NCI-H446 (cell line): ENCODE measurements around the gene VASN.

ENCODE experiments used
- DNase-seq, 2 experiments: peaks; one replicate each; lab custom pipeline; 2025; lab: John Stamatoyannopoulos, UW

VASN gene

DNA sequence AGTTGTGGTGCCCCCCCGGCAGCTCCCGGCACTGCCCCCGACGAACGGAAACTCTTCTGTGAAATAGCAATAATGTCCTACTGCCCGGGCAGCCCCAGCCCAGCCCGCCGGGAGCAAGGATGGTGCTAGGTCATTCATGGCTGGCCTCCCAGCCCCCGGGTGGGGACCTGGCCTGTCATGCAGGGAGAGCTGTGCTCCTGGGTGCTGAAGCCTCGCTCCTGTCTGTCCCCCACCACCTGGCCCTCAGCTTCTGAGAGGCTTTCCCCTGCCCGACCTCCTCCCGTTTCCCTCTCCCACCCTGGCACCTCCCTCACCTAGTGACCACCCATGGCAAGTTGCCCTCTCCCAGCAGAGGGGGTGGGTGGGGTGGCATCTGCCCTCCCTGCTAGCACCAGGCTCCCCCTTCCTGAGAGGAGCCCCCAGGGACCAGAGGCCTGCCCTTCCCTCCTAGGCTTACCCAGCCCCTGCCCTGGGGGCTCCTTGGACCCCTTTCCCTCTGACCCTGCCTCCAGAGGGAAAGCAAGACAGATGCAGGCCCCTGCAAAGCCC, 34.0 kb upstream of the VASN start:
- no peak for DNase-seq

DNA sequence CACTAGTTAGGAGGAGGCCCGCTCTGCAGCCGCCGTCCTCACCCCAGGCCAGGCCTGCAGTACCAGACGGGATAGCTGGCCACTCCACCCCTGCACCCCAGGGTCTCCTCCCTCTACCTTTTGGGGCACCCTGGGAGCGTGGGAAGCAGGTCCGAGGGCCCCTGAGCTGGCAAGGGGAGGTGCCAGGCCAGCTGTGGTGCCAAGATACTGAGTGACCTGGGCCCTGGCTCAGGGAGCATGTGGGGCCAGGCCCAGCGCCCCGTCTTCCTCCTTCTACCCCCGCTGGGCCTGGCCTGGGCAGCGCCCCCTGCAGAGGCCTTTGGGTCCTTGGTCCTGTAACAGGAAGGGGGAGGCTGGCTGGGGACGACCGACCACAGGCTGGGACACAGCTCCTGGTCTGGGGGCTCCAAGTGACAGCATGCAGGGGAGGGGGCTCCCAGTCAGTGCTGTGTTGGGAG, 33.5 kb upstream of the VASN start:
- no peak for DNase-seq

DNA sequence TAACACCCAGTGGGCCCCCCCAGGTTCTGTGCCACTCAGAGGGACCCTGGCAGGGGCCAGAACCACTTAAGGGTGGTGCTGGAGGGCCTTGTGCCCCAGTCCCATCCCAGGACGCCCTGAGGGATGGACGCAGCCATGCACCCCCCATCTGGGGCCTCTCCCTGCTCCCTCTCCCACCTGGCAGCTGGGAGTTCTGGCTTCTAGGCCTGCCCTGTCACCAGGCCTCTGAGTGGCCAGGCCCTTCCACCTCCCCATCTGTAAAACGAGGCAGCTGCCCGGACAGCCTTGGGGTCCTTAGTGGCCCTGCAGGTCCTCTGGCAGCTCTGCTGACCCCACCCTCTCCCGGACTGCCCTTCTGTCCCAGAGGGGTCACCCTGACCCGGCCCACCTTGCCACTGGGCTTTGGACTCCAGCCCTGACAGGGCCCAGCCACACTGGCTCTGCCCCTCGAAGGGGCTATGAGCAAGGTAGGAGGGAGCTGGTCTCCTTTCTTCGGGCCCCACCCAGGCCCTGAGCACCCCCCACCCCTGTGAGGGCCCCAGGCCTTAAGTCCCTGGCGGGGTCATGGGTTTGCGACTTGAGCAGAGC, 32.8 kb upstream of the VASN start:
- DNase-seq: no peak

DNA sequence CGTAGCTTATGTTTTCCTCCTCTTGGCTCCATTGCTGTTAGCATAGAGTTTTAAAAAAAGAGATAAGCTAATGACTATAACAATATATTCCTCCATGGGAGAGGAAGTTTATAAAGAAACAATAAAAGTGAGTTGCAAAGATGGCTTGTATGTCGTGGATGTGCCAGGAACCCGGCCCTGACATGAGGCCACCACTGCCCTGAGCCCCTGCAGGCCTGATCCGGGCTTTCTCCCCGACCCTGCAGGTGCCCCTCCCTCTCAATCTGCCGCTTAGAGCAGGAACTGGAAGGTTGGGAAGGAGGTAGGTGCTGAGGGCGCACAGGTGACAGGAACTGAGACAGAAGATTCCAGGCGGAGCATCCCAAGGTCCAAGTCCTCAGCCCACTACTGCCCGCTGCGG, 32.2 kb upstream of the VASN start:
- DNase-seq: no peak

DNA sequence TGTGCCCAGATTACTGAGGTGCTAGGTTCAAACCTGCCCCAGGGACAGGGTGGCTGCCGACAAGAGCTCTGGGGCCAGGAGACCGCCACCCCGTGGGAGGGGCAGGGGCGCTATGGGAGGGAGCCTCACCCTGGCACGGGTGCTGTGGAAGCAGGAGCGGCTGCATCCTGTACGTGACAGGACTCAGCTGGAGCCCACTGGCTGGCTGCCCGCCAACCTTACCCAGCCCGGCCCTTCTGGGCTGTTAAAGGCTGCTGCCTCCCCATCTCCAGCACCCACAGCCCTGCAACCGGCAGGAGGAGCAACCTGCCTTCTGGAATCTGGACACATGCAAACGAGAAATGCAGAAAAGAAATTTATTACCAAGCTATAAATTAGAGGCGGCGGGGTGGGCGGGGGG, 31.7 kb upstream of the VASN start:
- DNase-seq: no peak

DNA sequence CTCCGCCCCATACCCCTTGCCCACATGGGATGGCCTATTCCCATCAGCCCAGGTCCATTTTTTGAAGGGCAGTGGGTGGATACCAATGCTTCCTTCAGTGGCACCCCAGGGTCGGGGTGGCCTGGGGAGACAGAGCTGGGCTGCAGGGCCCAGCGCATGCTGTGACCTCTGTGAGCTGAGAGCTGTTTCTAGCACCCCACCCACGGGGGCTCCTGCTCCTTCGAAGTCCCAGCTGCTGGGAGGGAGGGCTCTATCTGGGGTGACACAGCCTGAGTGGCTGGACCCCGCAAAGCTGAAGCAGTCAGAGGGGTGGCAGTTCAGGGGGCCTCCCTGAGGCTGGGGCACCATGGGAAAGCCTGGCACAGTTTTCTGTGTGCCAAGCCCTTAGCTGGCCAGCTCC, 31.2 kb upstream of the VASN start:
- DNase-seq: no peak

DNA sequence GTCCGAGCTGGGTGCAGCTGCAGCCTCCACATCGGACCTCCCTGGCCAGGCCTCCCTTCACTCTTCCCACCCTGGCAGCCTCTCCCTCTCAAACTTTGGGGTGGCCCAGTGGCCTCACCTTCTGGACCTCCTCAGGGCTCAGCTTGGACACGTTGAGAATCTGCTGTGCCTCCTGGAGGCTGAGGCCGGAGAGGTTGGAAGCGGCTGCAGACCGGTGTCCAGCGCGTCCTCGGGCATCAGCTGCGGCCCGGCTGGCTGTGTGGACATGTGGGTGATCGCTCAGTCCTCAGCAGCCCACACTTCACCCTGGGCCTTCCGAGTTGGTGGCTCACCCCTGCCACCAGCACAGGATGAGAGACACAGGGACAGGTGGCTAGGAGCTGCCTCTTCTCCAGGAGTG, 30.4 kb upstream of the VASN start:
- no peak for DNase-seq

DNA sequence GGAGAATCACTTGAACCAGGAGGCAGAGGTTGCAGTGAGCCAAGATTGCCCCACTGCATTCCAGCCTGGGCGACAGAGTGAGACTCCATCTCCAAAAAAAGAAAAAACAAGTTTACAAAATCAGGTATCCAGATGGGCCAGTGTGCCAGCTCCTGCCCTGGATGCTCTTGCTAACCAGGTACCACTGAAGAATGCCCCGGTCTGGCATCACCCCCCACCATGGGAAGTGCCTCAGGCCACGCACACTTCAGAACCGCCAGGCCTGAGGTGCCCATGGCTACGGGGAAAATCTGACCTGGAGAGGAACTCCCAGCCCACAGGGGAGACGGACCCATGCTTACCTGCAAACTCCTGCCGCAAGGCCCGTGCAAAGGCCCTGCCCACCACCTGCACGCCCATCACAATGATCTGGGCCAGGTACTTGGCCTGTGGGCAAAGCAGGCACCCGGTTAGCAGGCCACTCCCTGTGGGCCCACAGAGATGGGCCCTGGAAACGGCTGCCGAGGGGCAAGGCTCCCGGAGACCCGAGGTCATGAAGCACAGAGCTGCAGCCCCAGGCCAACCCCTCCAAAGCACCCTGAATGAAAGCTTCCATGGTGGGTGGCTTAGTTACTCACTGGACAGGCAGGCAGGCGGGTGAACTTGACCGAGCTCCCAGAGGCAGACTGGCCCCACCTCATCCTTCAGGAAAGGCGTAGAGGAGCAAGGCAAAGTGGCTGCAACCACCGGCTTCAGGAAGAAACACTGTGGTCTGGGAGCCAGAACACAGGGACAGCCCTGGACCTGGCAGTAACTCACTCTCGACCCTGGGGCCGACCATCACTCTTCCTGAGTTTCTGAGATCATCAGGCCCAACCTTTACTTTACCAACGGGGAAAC, 28.5 kb upstream of the VASN start:
- DNase-seq: no peak

DNA sequence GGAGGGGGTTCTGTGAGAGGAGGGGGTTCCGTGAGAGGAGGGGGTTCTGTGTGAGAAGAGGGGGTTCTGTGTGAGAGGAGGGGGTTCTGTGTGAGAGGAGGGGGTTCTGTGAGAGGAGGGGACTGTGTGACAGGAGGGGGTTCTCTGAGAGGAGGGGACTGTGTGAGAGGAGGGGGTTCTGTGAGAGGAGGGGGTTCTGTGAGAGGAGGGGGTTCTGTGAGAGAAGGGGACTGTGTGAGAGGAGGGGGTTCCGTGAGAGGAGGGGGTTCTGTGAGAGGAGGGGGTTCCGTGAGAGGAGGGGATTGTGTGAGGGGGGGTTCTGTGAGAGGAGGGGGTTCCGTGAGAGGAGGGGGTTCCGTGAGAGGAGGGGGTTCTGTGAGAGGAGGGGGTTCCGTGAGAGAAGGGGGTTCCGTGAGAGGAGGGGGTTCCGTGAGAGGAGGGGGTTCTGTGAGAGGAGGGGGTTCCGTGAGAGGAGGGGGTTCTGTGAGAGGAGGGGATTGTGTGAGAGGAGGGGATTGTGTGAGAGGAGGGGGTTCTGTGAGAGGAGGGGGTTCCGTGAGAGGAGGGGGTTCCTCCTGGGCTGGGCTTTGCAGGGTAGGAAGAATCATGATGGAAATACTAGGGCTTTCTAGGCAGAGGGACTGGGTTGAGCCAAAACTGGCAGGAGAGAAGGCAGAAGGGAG, 27.2 kb upstream of the VASN start:
- peak in 1 of 2 experiments; percentile 18 for DNase-seq

DNA sequence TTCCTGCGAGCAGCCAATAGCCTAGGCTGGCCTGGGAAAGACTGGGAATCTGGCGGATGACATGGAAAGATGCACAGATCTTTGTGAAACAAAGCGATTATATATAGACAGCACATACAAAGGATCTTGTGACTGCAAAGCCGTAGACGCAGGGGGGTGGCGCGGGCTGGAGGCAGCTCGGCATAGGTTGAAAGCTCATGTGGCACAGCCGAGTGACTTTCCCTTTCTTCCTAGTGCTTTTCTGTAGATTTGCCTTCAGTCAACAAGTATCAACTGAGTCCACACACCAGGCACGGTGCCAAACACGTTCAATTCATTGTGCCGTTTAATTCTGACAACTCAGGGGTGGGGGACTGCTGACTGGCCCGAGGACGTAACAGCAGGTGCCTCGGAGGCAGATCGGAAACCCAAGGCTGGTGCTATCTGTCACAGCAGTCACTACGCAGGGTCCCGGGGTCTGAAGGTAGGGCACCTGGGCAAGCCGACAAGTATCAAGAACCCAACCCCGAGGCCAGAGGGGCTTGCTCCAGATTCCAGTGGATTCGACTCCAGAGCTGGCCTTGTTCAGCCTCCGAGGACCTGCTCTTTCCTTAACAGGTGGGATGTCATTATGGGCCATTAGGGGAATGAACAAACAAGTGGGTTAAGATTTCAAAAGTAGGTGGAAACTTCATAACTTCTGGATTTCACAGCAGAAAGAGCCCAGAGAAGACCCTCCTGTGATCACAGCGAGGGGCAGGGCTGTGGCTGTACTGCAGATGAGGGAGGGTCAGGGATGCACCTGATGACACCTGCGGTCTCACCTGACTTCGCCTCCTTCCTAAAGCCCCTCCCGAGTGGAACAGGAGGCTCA, 26.4 kb upstream of the VASN start:
- DNase-seq: no peak

DNA sequence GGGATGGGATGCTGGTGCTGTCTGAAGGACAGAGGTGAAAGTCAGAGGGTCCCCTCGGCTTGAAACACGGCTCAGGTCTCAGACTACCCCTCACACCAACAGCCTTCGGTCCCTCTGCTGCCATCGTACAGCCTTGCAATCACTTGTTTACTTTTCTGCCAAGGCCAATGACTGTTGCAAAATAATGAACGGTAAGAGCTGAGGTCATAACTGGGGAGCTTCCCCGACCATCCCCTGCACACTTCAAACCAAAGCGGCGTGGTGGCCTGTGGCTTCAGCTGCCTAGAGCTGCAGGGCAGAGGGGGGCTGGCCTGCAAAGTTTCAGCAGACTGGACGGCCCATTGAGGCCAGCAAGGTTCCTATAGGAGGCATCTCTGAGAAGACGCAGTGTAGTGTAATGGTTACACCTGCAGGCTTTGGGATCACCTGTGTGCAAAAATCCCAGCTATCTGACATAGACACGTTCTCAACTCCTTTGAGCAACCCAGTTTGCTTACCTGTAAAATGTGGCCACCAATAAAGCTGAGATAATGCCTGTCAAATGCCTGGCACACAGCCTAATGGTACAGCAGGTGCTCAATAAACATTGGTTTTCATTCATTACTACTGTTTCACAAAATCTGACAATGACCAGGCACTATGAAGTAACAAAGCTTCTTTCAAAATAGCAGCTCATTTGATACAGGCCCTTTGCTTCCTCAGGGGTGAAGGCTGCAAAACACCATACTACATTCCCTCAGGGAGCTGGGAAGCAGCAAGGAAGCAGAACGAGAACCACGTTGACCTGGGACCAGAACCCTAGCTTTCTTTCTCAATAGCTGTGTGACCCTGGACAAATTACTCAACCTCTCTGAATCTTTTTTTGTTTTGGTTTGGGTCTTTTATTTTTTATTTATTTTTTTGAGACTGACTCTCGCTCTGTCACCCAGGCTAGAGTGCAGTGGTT, 25.5 kb upstream of the VASN start:
- DNase-seq: no peak

DNA sequence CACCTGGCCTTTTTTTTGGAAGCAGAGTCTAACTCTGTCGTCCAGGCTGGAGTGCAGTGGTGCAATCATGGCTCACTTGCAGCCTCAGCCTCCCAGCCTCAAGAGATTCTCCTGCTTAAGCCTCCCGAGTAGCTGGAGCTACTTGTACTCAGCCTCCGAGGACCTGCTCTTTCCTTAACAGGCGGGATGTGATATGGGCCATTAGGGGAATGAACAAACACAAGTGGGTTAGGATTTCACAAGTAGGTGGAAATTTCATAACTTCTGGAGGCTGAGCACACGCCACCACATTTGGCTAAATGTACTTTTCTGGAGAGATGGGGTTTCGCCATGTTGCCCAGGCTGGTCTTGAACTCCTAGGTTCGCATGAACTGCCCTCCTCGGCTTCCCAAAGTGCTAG, 24.6 kb upstream of the VASN start:
- DNase-seq: no peak

DNA sequence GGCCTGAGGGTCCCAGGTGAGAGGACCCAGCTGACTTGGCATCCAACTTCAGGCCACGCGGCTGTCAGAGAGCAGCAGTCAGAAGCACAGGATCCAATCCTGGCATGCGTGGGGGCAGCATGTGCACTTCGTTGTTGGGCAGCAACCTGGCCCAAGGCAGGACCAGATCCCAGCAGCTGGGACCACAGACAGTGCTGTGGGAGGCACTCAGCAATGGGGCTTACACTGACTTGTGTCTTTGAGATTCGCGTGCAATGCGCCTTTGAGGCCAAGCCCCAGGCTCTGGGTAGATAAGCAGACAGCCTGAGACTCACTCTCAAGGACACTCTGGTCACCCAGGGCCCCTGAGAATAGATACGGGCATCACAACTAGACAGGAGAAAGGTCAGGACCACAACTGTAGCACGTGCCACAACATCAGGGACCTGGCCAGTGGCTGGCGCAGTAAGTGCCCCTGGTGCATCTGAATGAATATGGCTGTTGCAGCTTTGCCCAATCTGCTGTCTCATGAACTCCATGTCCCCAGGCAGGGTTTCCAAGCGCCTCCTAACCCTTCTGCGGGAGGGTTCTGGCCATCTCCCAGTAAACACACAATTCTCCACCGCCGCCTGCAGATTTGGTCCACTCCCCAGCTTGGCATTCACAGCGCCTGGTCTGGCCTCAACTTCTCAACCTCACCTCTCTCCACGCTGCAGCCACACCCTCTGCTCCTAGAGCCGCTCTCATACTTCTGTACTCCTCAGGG, 23.7 kb upstream of the VASN start:
- no peak for DNase-seq

DNA sequence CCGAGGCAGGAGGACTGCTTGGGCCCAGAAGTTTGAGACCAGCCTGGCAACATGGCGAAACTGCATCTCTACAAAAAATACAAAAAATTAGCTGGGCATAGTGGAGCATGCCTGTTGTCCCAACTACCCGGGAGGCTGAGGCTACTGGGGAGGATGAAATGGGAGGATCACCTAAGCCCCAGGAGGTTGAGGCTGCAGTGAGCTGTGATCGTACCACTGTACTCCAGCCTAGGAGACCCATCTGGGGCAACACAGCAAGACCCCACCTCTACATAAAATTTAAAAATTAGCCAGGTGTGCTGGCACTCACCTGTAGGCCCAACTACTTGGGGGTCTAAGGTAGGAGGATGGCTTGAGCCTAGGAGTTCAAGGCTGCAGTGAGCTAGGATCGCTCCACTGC, 22.3 kb upstream of the VASN start:
- no peak for DNase-seq

DNA sequence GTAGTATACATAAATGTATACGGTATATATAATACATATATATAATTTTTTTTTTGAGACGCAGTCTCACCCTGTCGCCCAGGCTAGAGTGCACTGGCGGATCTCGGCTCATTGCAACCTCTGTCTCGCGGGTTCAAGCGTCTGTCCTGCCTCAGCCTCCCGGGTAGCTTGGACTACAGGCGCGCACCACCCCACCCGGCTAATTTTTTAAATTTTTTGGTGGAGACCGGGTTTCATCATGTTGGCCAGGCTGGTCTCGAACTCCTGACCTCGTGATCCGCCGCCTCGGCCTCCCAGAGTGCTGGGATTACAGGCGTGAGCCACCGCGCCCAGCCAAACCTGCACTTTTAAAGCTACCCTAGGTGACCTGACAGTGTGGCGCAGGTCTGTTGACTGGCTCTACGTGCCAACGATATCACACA, 21.3 kb upstream of the VASN start:
- DNase-seq: no peak

DNA sequence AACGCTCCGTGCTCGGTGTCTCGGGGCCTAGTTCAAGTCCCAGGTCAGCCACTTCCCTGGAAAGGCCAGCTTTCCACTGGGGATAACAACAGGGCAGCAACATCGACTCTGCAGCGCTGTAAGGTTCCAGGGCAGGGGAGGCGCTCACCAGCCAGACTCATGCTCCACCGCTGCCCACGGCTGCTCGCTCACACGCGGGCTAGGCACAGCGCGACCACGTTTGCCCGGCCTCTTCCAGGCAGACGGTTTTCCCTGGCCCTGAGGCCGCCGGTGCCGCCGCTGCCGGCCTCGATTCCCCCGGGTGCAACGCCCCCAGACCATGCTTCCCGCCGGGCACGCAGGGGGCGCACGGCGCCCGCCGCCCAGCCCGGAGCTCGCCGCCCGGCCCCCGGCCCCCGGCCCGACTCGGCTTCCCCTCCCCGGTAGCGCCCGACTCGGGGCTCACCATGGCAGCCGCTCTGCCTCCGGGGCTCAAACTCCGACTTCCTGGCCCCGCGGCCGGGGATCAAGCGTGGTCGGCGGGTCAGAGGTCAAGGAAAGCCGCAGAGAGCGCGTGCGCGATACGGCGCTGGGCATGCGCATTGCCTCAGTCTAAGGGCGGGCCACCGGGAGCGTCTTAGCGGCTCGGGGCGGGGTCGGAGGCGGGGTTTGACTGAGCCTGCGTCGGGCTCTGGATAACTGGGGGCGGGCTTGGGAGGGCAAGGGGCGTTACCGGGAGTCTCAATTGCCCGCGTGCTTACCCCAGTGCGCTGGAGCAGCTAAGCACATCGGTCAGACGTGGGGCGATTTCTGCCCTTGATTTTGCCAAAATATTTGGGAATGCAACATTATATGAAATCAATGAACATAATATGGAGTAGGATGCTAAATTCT, 20.6 kb upstream of the VASN start, which contains the start of gene PAM16:
PAM16 (minus strand) TSS at position 535 of the 873 bp plus-strand sequence; CDS start at position 448, 87 bp downstream.
- DNase-seq: peak; percentile 87 to 95

DNA sequence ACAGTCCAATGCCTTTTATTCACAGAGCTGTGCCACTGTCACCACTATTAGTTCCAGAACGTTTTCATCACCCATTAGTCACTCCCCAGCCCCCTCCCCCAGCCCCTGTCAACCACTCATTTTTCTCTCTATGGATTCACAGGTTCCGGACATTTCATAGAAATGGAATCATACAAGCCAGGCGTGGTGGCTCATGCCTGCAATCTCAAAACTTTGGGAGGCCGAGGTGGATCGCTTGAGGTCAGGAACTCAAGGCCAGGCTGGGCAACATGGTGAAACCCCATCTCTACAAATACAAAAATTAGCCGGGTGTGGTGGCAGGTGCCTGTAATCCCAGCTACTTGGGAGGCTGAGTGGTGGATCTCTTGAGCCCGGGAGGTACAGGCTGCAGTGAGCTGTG, 19.8 kb upstream of the VASN start:
- DNase-seq: no peak

DNA sequence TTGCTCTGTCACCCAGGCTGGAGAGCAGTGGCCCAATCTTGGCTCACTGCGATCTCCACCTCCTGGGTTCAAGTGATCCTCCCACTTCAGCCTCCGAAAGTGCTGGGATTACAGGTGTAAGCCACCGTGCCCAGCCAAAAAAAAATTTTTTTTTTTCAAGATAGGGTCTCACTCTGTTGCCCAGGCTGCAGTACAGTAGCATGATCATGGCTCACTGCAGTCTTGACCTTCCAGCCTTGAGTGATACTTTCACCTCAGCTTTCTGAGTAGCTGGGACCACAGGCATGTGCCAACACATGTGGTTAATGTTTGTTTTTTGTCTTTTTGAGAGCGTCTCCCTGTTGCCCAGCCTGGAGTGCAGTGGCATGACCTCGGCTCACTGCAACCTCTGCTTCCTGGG, 18.8 kb upstream of the VASN start:
- DNase-seq: no peak

DNA sequence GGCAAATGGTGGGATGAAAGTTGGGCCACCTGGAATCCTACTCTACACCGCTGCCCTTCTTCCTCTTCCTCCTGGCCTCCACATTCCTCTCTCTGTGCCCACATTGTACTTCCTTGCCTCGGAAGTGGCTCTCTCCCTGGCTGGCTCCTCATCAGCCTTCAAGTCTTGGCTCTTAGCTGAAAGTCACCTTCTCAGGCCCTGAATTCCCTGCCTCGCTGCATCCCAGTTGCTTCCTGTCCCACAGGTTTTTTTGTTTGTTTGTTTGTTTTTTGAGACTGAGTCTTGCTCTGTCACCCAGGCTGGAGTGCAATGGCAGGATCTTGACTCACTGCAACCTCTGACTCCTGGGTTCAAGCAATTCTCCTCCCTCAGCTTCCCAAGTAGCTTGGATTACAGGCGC, 18.0 kb upstream of the VASN start:
- DNase-seq: no peak
